Measurements from ENCODE around the gene RAB3D. TPM values are rescaled to one million over a fixed set of nuclear protein-coding genes. Genes with fewer than 3 reads are reported as not detected.

Gene RAB3D
- total and polyA plus RNA-seq, 2 of the 4 experiments (the other 2 are of a cell fraction) = 4.8 to 5.5 TPM

DNA sequence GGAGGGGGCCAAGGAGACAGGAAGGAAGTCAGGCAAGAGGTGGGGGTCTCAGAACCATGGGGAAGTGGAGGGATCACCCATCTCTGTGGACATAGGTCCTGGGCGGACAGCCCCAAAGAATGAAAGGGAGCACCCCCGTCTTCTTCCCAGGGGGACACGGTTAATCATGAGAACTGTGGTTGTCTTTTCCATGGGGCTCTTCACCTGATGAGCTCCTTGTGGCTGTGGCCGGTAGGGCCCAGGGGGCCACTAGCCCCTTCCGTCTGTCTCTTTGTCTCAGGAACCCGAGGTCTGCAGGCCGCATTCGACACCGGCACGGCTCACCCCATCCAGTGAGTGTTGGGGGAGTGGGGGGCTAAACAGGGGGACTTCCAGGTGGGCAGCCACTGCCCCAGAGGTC, 24.4 kb upstream of the RAB3D start:
- ChIA-PET POLR2A (ENCODE audit: unreplicated experiment) (no interaction called here), CTCF (no interaction called here)
- Histone ChIP-seq H3K36me3 (ENCODE audit: control insufficient read depth, insufficient read depth, low read length) (peaks cover 41% of the 10 kb centered on the region), H3K27ac (ENCODE audit: insufficient read depth, low read length) (no peak overlapping the region), H3K14ac (replicated peaks; ENCODE audit: low read depth, low read length) (no peak overlapping the region), H3K9me1 (ENCODE audit: insufficient read depth, low read length) (peaks cover 9% of the 10 kb centered on the region; the same call in 1 of the 2 replicates), H2BK5ac (ENCODE audit: low read depth, low read length, poor library complexity, severe bottlenecking) (no peak overlapping the region), H3K9ac (ENCODE audit: low read depth, low read length) (no peak overlapping the region), H2AK9ac (replicated peaks; ENCODE audit: low read depth, low read length, poor library complexity) (no peak overlapping the region), H3K27me3 (ENCODE audit: control insufficient read depth, insufficient read depth, low read length) (no peaks in the 10 kb centered on the region), H3K18ac (ENCODE audit: low read depth, low read length) (no peak overlapping the region), H2BK15ac (ENCODE audit: low read depth, low read length) (no peak overlapping the region), H4K20me1 (ENCODE audit: insufficient read depth, low read length) (peaks cover 3% of the 10 kb centered on the region; the same call in 1 of the 2 replicates), H3K4ac (ENCODE audit: low read depth, low read length) (no peak overlapping the region), H3K4me2 (ENCODE audit: low read depth, low read length) (no peak overlapping the region), H3K4me3 (ENCODE audit: insufficient read depth, low read depth, low read length) (no peak overlapping the region), H4K8ac (ENCODE audit: low read depth in 2 of 2, low read length in 2 of 2) (no peak overlapping the region), H2AFZ (replicated peaks; ENCODE audit: low read length, poor library complexity) (no peak overlapping the region), H3K4me1 (ENCODE audit: control insufficient read depth, insufficient read depth, low read length) (no peaks in the 10 kb centered on the region), H3K9me3 (ENCODE audit: control insufficient read depth, insufficient read depth, low read length) (no peaks in the 10 kb centered on the region), H3K56ac (ENCODE audit: extremely low read depth, insufficient read depth, low read length) (no peak overlapping the region), H3K23ac (ENCODE audit: low read depth, low read length) (no peak overlapping the region), H3K79me1 (ENCODE audit: low read depth in 1 of 2, low read length in 2 of 2) (no peaks in the 10 kb centered on the region), H2BK120ac (ENCODE audit: low read depth, low read length) (no peak overlapping the region), H2BK20ac (ENCODE audit: low read depth, low read length) (no peak overlapping the region), H4K5ac (ENCODE audit: low read depth, low read length) (no peak overlapping the region), H4K91ac (ENCODE audit: insufficient read depth, low read depth, low read length) (no peak overlapping the region), H2AK5ac (ENCODE audit: low read depth, low read length) (no peak overlapping the region)
- intact Hi-C loops (cut with micrococcal nuclease) (no loop called here), in situ Hi-C loops (cut with MboI; ENCODE audit: low sequenced_read_pairs) (no loop called here), dilution Hi-C loops (cut with HindIII; ENCODE audit: low sequenced_read_pairs, unreplicated experiment) (no loop called here)
- WGBS, 2 experiments (ENCODE audit: extremely low coverage in 2 of 2, insufficient read length in 1 of 2) = 50% methylated on average over 2 of the region's 10 CpGs; no CpG with 5 or more reads in 1 of the 2 experiments
- no TSS peak for BruUV-seq (replicated peaks)
- no peak for DNase-seq
- no peak for TF ChIP-seq POLR2A (IDR thresholded peaks at IDR 0.05; ENCODE audit: low read depth, low read length)
- no peak for TF ChIP-seq FOS (IDR thresholded peaks at IDR 0.05; ENCODE audit: low read depth, low read length)
- no peak for TF ChIP-seq CHD1 (IDR thresholded peaks at IDR 0.05; ENCODE audit: low read depth, low read length)
- TF ChIP-seq RFX5 (IDR thresholded peaks at IDR 0.05; ENCODE audit: low read depth, low read length) = no peak
- no peak for TF ChIP-seq ELK1 (IDR thresholded peaks at IDR 0.05; ENCODE audit: borderline replicate concordance, low read depth, low read length)
- no peak for TF ChIP-seq NFE2L2 (IDR thresholded peaks at IDR 0.05; ENCODE audit: low read depth, low read length)
- TF ChIP-seq SMC3 (IDR thresholded peaks at IDR 0.05; ENCODE audit: low read depth, low read length) = no peak
- no peak for TF ChIP-seq CEBPB (IDR thresholded peaks at IDR 0.05; ENCODE audit: low read depth, low read length)
- TF ChIP-seq BHLHE40 (IDR thresholded peaks at IDR 0.05; ENCODE audit: low read depth, low read length) = no peak
- TF ChIP-seq RAD21 (IDR thresholded peaks at IDR 0.05; ENCODE audit: low read length) = no peak
- TF ChIP-seq, protein P1, sequence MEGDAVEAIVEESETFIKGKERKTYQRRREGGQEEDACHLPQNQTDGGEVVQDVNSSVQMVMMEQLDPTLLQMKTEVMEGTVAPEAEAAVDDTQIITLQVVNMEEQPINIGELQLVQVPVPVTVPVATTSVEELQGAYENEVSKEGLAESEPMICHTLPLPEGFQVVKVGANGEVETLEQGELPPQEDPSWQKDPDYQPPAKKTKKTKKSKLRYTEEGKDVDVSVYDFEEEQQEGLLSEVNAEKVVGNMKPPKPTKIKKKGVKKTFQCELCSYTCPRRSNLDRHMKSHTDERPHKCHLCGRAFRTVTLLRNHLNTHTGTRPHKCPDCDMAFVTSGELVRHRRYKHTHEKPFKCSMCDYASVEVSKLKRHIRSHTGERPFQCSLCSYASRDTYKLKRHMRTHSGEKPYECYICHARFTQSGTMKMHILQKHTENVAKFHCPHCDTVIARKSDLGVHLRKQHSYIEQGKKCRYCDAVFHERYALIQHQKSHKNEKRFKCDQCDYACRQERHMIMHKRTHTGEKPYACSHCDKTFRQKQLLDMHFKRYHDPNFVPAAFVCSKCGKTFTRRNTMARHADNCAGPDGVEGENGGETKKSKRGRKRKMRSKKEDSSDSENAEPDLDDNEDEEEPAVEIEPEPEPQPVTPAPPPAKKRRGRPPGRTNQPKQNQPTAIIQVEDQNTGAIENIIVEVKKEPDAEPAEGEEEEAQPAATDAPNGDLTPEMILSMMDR (conservative IDR thresholded peaks at IDR 0.05; ENCODE audit: low read depth, low read length) = no peak
- TF ChIP-seq, protein P2, sequence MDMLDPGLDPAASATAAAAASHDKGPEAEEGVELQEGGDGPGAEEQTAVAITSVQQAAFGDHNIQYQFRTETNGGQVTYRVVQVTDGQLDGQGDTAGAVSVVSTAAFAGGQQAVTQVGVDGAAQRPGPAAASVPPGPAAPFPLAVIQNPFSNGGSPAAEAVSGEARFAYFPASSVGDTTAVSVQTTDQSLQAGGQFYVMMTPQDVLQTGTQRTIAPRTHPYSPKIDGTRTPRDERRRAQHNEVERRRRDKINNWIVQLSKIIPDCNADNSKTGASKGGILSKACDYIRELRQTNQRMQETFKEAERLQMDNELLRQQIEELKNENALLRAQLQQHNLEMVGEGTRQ (IDR thresholded peaks at IDR 0.05; ENCODE audit: low read depth, low read length) = no peak
- no peak for TF ChIP-seq MXI1 (IDR thresholded peaks at IDR 0.05; ENCODE audit: borderline replicate concordance, low read depth, low read length)
- TF ChIP-seq MAZ (IDR thresholded peaks at IDR 0.05; ENCODE audit: borderline replicate concordance, low read depth, low read length) = no peak
- no peak for TF ChIP-seq RCOR1 (IDR thresholded peaks at IDR 0.05; ENCODE audit: insufficient replicate concordance, low read length)
- no peak for TF ChIP-seq MAFK (IDR thresholded peaks at IDR 0.05; ENCODE audit: low read depth, low read length)
- ATAC-seq (ENCODE audit: low read depth) = no peak
